Measurements from ENCODE around the gene UPK1A. TPM values are rescaled to one million over a fixed set of nuclear protein-coding genes. Genes with fewer than 3 reads are reported as not detected.

The UPK1A gene
- total and polyA plus RNA-seq, 9 of the 15 experiments (the other 6 are each of a cell fraction or from before 2014, with no cell fraction given), result 0.06 to 0.13 TPM; not detected in 7

DNA sequence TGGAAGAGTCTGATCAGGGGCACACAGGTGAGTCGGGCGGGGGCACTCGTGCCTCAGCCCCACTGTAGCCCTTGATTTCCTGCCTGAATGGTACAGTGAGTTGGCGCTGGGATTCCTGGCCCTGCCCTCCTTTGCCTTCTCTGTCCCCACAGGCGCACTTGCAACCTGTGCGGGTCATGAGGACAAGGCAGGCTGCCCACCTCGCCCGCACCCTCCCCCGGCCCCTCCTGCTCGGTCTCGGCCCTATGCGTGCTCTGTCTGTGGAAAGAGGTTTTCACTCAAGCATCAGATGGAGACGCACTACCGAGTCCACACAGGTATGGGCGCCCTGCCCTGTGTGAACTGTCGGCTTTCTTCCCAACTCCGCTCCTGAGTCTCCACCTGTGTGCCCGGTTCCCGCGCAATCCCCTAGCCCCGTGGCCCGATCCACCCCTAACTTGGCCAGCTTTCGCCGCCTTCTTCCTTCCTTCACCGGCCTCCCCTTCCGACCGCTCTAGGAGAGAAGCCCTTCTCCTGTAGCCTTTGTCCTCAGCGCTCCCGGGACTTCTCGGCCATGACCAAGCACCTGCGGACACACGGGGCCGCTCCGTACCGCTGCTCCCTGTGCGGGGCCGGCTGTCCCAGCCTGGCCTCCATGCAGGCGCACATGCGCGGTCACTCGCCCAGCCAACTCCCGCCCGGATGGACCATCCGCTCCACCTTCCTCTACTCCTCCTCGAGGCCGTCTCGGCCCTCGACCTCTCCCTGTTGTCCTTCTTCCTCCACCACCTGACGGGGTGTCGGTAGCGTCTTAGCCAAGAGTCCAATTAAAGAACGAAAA lies 49.9 kb downstream of the UPK1A start (continued):
- TF ChIP-seq ZNF175 (CRISPR knock-in tag; IDR thresholded peaks at IDR 0.05; ENCODE audit: low read depth) (0 out of 2 replicates have a peak, but pooled peaks have one; percentile 4), ATF7 (IDR thresholded peaks at IDR 0.05) (no peak), ZNF717 (CRISPR knock-in tag; IDR thresholded peaks at IDR 0.05) (peak; percentile 9; the same call in 1 of the 2 replicates), RFX1 (IDR thresholded peaks at IDR 0.05) (no peak), NCOA1 (IDR thresholded peaks at IDR 0.05; ENCODE audit: low read depth) (0 out of 2 replicates have a peak, but pooled peaks have one; percentile 19), ZNF431 (CRISPR knock-in tag; IDR thresholded peaks at IDR 0.05) (no peak), E2F3 (CRISPR knock-in tag; IDR thresholded peaks at IDR 0.05) (peak; percentile 58; the same call in 1 of the 2 replicates), DACH1 (IDR thresholded peaks at IDR 0.05; ENCODE audit: partially characterized antibody) (no peak)
- TF ChIP-seq, protein P1, sequence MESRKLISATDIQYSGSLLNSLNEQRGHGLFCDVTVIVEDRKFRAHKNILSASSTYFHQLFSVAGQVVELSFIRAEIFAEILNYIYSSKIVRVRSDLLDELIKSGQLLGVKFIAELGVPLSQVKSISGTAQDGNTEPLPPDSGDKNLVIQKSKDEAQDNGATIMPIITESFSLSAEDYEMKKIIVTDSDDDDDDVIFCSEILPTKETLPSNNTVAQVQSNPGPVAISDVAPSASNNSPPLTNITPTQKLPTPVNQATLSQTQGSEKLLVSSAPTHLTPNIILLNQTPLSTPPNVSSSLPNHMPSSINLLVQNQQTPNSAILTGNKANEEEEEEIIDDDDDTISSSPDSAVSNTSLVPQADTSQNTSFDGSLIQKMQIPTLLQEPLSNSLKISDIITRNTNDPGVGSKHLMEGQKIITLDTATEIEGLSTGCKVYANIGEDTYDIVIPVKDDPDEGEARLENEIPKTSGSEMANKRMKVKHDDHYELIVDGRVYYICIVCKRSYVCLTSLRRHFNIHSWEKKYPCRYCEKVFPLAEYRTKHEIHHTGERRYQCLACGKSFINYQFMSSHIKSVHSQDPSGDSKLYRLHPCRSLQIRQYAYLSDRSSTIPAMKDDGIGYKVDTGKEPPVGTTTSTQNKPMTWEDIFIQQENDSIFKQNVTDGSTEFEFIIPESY (CRISPR knock-in tag; IDR thresholded peaks at IDR 0.05), result peak; percentile 6; the same call in 1 of the 2 replicates
- TF ChIP-seq, protein P2, sequence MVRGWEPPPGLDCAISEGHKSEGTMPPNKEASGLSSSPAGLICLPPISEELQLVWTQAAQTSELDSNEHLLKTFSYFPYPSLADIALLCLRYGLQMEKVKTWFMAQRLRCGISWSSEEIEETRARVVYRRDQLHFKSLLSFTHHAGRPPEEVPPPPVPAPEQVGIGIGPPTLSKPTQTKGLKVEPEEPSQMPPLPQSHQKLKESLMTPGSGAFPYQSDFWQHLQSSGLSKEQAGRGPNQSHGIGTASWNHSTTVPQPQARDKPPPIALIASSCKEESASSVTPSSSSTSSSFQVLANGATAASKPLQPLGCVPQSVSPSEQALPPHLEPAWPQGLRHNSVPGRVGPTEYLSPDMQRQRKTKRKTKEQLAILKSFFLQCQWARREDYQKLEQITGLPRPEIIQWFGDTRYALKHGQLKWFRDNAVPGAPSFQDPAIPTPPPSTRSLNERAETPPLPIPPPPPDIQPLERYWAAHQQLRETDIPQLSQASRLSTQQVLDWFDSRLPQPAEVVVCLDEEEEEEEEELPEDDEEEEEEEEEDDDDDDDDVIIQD (CRISPR knock-in tag; IDR thresholded peaks at IDR 0.05), result no peak
- TF ChIP-seq, protein P3, sequence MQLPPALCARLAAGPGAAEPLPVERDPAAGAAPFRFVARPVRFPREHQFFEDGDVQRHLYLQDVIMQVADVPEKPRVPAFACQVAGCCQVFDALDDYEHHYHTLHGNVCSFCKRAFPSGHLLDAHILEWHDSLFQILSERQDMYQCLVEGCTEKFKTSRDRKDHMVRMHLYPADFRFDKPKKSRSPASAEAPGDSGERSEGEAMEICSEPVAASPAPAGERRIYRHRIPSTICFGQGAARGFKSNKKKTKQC (CRISPR knock-in tag; IDR thresholded peaks at IDR 0.05), result no peak
- TF ChIP-seq, protein P4, sequence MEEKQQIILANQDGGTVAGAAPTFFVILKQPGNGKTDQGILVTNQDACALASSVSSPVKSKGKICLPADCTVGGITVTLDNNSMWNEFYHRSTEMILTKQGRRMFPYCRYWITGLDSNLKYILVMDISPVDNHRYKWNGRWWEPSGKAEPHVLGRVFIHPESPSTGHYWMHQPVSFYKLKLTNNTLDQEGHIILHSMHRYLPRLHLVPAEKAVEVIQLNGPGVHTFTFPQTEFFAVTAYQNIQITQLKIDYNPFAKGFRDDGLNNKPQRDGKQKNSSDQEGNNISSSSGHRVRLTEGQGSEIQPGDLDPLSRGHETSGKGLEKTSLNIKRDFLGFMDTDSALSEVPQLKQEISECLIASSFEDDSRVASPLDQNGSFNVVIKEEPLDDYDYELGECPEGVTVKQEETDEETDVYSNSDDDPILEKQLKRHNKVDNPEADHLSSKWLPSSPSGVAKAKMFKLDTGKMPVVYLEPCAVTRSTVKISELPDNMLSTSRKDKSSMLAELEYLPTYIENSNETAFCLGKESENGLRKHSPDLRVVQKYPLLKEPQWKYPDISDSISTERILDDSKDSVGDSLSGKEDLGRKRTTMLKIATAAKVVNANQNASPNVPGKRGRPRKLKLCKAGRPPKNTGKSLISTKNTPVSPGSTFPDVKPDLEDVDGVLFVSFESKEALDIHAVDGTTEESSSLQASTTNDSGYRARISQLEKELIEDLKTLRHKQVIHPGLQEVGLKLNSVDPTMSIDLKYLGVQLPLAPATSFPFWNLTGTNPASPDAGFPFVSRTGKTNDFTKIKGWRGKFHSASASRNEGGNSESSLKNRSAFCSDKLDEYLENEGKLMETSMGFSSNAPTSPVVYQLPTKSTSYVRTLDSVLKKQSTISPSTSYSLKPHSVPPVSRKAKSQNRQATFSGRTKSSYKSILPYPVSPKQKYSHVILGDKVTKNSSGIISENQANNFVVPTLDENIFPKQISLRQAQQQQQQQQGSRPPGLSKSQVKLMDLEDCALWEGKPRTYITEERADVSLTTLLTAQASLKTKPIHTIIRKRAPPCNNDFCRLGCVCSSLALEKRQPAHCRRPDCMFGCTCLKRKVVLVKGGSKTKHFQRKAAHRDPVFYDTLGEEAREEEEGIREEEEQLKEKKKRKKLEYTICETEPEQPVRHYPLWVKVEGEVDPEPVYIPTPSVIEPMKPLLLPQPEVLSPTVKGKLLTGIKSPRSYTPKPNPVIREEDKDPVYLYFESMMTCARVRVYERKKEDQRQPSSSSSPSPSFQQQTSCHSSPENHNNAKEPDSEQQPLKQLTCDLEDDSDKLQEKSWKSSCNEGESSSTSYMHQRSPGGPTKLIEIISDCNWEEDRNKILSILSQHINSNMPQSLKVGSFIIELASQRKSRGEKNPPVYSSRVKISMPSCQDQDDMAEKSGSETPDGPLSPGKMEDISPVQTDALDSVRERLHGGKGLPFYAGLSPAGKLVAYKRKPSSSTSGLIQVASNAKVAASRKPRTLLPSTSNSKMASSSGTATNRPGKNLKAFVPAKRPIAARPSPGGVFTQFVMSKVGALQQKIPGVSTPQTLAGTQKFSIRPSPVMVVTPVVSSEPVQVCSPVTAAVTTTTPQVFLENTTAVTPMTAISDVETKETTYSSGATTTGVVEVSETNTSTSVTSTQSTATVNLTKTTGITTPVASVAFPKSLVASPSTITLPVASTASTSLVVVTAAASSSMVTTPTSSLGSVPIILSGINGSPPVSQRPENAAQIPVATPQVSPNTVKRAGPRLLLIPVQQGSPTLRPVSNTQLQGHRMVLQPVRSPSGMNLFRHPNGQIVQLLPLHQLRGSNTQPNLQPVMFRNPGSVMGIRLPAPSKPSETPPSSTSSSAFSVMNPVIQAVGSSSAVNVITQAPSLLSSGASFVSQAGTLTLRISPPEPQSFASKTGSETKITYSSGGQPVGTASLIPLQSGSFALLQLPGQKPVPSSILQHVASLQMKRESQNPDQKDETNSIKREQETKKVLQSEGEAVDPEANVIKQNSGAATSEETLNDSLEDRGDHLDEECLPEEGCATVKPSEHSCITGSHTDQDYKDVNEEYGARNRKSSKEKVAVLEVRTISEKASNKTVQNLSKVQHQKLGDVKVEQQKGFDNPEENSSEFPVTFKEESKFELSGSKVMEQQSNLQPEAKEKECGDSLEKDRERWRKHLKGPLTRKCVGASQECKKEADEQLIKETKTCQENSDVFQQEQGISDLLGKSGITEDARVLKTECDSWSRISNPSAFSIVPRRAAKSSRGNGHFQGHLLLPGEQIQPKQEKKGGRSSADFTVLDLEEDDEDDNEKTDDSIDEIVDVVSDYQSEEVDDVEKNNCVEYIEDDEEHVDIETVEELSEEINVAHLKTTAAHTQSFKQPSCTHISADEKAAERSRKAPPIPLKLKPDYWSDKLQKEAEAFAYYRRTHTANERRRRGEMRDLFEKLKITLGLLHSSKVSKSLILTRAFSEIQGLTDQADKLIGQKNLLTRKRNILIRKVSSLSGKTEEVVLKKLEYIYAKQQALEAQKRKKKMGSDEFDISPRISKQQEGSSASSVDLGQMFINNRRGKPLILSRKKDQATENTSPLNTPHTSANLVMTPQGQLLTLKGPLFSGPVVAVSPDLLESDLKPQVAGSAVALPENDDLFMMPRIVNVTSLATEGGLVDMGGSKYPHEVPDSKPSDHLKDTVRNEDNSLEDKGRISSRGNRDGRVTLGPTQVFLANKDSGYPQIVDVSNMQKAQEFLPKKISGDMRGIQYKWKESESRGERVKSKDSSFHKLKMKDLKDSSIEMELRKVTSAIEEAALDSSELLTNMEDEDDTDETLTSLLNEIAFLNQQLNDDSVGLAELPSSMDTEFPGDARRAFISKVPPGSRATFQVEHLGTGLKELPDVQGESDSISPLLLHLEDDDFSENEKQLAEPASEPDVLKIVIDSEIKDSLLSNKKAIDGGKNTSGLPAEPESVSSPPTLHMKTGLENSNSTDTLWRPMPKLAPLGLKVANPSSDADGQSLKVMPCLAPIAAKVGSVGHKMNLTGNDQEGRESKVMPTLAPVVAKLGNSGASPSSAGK (IDR thresholded peaks at IDR 0.05), result peak; percentile 89

Measured in K562 (cell line).